Activated CD4-positive, alpha-beta T cell treated with anti-CD3 and anti-CD28 coated beads, Interleukin-2, amount 50 U/mL, for 48 hours (primary cell): ENCODE measurements around the gene STAT5B.

Experiments used
- DNase-seq, 2 experiments: peaks; one replicate each; pipeline ENCODE4 v3.0.0-alpha.2; 2020

The STAT5B gene

GRCh38 chr17:42284024-42284369, 7.8 kb upstream of the STAT5B start:
- no peak for DNase-seq

- no peak for DNase-seq
Measured at GRCh38 chr17:42283241-42284023, 7.2 kb upstream of the STAT5B start.

- peak in 1 of 2 experiments; percentile 2 for DNase-seq
Measured at GRCh38 chr17:42282478-42283080, 6.4 kb upstream of the STAT5B start.

- DNase-seq = peak in 1 of 2 experiments; percentile 3
Measured at GRCh38 chr17:42281571-42282096, 5.4 kb upstream of the STAT5B start.

GRCh38 chr17:42279776-42280630, 3.8 kb upstream of the STAT5B start:
- DNase-seq = peak; percentile 0 to 1

GRCh38 chr17:42277342-42277712, 1.1 kb upstream of the STAT5B start:
- no peak for DNase-seq

- DNase-seq = peak; percentile 34 to 54
Measured at GRCh38 chr17:42276609-42277341, 584 bp upstream of the STAT5B start.

GRCh38 chr17:42275527-42276358, 448 bp downstream of the STAT5B start:
- DNase-seq = peak; percentile 34 to 41

GRCh38 chr17:42274812-42275526, 1.2 kb downstream of the STAT5B start:
- no peak for DNase-seq

GRCh38 chr17:42274253-42274542, 2.0 kb downstream of the STAT5B start:
- DNase-seq = no peak

GRCh38 chr17:42273474-42274252, 2.5 kb downstream of the STAT5B start:
- DNase-seq = no peak

- DNase-seq = no peak
Measured at GRCh38 chr17:42272162-42272907, 3.9 kb downstream of the STAT5B start.

GRCh38 chr17:42271779-42272035, 4.5 kb downstream of the STAT5B start:
- DNase-seq = no peak

- no peak for DNase-seq
Measured at GRCh38 chr17:42271006-42271778, 5.0 kb downstream of the STAT5B start.

- DNase-seq = no peak
Measured at GRCh38 chr17:42270596-42270995, 5.6 kb downstream of the STAT5B start.

GRCh38 chr17:42270170-42270535, 6.0 kb downstream of the STAT5B start:
- DNase-seq = no peak

GRCh38 chr17:42268236-42268635, 8.0 kb downstream of the STAT5B start:
- DNase-seq = no peak

GRCh38 chr17:42266918-42267766, 9.0 kb downstream of the STAT5B start:
- no peak for DNase-seq
